K562 (cell line): ENCODE measurements around the gene SNX17. TPM values are rescaled to one million over a fixed set of nuclear protein-coding genes. Genes with fewer than 3 reads are reported as not detected.

Source experiments
- ATF3 ChIP-seq, 2 experiments: fragments of 450-650 bp in 1 of 2; sonication (generic) in 1 of 2; formaldehyde crosslinking in 1 of 2; IDR thresholded peaks in 1 of 2; conservative IDR thresholded peaks in 1 of 2; 2 replicates each; pipeline versions ENCODE4 v1.6.1 to v1.8.1; 2016 to 2023; ENCODE audit warnings: mild to moderate bottlenecking in 2 of 2, moderate library complexity in 2 of 2, inconsistent platforms in 1 of 2, missing genetic modification reagents in 1 of 2
- BCOR ChIP-seq: fragments of 450-650 bp; IDR thresholded peaks from 2 replicates; pipeline ENCODE4 v1.6.1; 2016
- CHD1 ChIP-seq: fragments of 200-600 bp; sonication (generic); IDR thresholded peaks from one replicate; pipeline ENCODE4 v1.6.1; 2012; ENCODE audit warnings: mild to moderate bottlenecking, moderate library complexity, low read length, inconsistent platforms
- ELK1 ChIP-seq: sonication (generic); formaldehyde crosslinking; IDR thresholded peaks from 2 replicates; pipeline ENCODE4 v1.8.1; 2022; ENCODE audit warnings: missing genetic modification reagents
- HEY1 ChIP-seq: fragments of 250-450 bp; sonication (Bioruptor Pico); IDR thresholded peaks from 2 replicates; pipeline ENCODE4 v1.5.0; 2020; ENCODE audit warnings: mild to moderate bottlenecking, moderate library complexity, borderline replicate concordance
- HNRNPL ChIP-seq: fragments of 200-400 bp; formaldehyde crosslinking; IDR thresholded peaks from 2 replicates; pipeline ENCODE4 v1.6.1; 2017; ENCODE audit warnings: low read depth, mild to moderate bottlenecking, low read length
- KDM4B ChIP-seq, 2 experiments: fragments of 450-650 bp in 1 of 2; sonication (generic) in 1 of 2; IDR thresholded peaks; 2 replicates each; pipeline ENCODE4 v1.6.1; 2016 to 2017; ENCODE audit warnings: borderline replicate concordance in 2 of 2, antibody characterized with exemption in 1 of 2, low read depth in 1 of 2, mild to moderate bottlenecking in 1 of 2
- NFIC ChIP-seq: fragments of 450-650 bp; IDR thresholded peaks from 2 replicates; pipeline ENCODE4 v1.6.1; 2017; ENCODE audit warnings: mild to moderate bottlenecking, inconsistent platforms
- NUFIP1 ChIP-seq: fragments of 450-650 bp; IDR thresholded peaks from 2 replicates; pipeline ENCODE4 v1.6.1; 2018; ENCODE audit not compliant: partially characterized antibody
- PML ChIP-seq: IDR thresholded peaks from 2 replicates; pipeline ENCODE4 v1.6.1; 2012; ENCODE audit warnings: low read length, inconsistent platforms
- POLR2AphosphoS5 ChIP-seq: IDR thresholded peaks from 2 replicates; pipeline ENCODE4 v1.6.1; 2011; ENCODE audit warnings: mild to moderate bottlenecking, low read depth, low read length, moderate library complexity; ENCODE audit not compliant: control insufficient read depth, insufficient read depth
- SRF ChIP-seq, 2 experiments: fragments of 250-450, 450-650 bp in 1 of 2; sonication (Bioruptor Pico) in 1 of 2; sonication (generic) in 1 of 2; formaldehyde crosslinking; IDR thresholded peaks; 2 replicates each; pipeline versions ENCODE4 v1.5.0 to v1.5.1; 2020 to 2022; ENCODE audit warnings: mild to moderate bottlenecking in 1 of 2, missing genetic modification reagents in 1 of 2
- TFAP4 ChIP-seq: sonication (generic); formaldehyde crosslinking; IDR thresholded peaks from 2 replicates; pipeline ENCODE4 v1.8.0; 2022; ENCODE audit warnings: missing genetic modification reagents, mild to moderate bottlenecking, moderate library complexity, borderline replicate concordance
- TSC22D4 ChIP-seq: fragments of 450-650 bp; IDR thresholded peaks from 2 replicates; pipeline ENCODE4 v1.6.1; 2016; ENCODE audit warnings: missing genetic modification characterization, missing biosample characterization, control low read depth
- ZBTB43 ChIP-seq: sonication (generic); formaldehyde crosslinking; IDR thresholded peaks from 2 replicates; pipeline ENCODE4 v1.8.0; 2023; ENCODE audit warnings: mild to moderate bottlenecking, missing genetic modification reagents
- ZNF280A ChIP-seq: fragments of 450-650 bp; IDR thresholded peaks from 2 replicates; pipeline ENCODE4 v1.6.1; 2018; ENCODE audit warnings: mild to moderate bottlenecking, low read depth; ENCODE audit not compliant: partially characterized antibody
- ZNF639 ChIP-seq, 2 experiments: fragments of 200-800 bp in 1 of 2; sonication (Bioruptor generic) in 1 of 2; sonication (generic) in 1 of 2; formaldehyde crosslinking in 1 of 2; IDR thresholded peaks in 1 of 2; conservative IDR thresholded peaks in 1 of 2; 2 replicates each; pipeline versions ENCODE4 v1.5.0 to v1.6.1; 2016 to 2020; ENCODE audit warnings: missing compliant biosample characterization in 1 of 2, missing genetic modification characterization in 1 of 2, missing genetic modification reagents in 1 of 2
- ZNF644 ChIP-seq: fragments of 200-800 bp; sonication (Bioruptor generic); IDR thresholded peaks from 2 replicates; pipeline ENCODE4 v1.6.1; 2016; ENCODE audit warnings: low read depth, missing genetic modification characterization, missing compliant biosample characterization
- polyA plus RNA-seq, 8 experiments: library from polyadenylated mRNA; depleted of rRNA in 4 of 8; stranded (reverse) in 5 of 8; unstranded in 3 of 8; fragments of >200 nt; fragmentation: Nextera tagmentation in 2 of 8; fragmentation: Illumina TruSeq in 1 of 8; extraction: Ambion mirVana in 2 of 8; extraction: Trizol in 1 of 8; gene quantifications; 2 replicates each; pipeline versions ENCODE4 v1.2.1 to v1.2.3, GENCODE V29; 2011 to 2014; ENCODE audit warnings: inconsistent platforms in 1 of 8, missing spikeins in 1 of 8
- total RNA-seq, 7 experiments: library from RNA; depleted of rRNA in 6 of 7; stranded (reverse); fragments of >200 nt in 6 of 7; fragmentation: Illumina TruSeq in 2 of 7; extraction: Trizol in 2 of 7; gene quantifications; 2 replicates each; pipeline versions ENCODE4 v1.2.1 to v1.2.3, GENCODE V29; 2011 to 2021; ENCODE audit warnings: low replicate concordance in 1 of 7

The SNX17 gene
- total and polyA plus RNA-seq, 9 of the 15 experiments (the other 6 are each of a cell fraction or from before 2014, with no cell fraction given), result 3.0 to 75.7 (median 54.6) TPM

GRCh38 chr2:27356382-27357181 lies 13.8 kb upstream of the SNX17 start, which contains the start of gene GTF3C2 (continued):
- TF ChIP-seq NFIC, result no peak; the same call in 1 of the 2 replicates
- TF ChIP-seq ZBTB43, result no peak
- no peak for TF ChIP-seq HEY1 (CRISPR knock-in tag)
- no peak for TF ChIP-seq HNRNPL
- 0 out of 4 replicates have a peak, but pooled peaks of 1 of the 2 experiments have one; percentile 12 for TF ChIP-seq SRF (CRISPR knock-in tag; IDR thresholded peaks at IDR 0.05)
- TF ChIP-seq PML, result peak; percentile 28; the same call in 1 of the 2 replicates
- TF ChIP-seq ZNF644 (tag), result no peak
- TF ChIP-seq ATF3 (IDR thresholded peaks at IDR 0.05), result peak; percentile 86
- no peak for TF ChIP-seq ATF3 (CRISPR knock-in tag; conservative IDR thresholded peaks at IDR 0.05)
- TF ChIP-seq TSC22D4, result no peak
- TF ChIP-seq NUFIP1, result no peak
- TF ChIP-seq CHD1, result peak; percentile 83
- TF ChIP-seq BCOR, result 0 out of 2 replicates have a peak, but pooled peaks have one; percentile 33
- no peak for TF ChIP-seq ZNF280A
- peak; percentile 80; the same call in 1 of the 2 replicates for TF ChIP-seq TFAP4 (CRISPR knock-in tag)
- TF ChIP-seq POLR2AphosphoS5, result peak; percentile 48
- no peak for TF ChIP-seq ELK1
- TF ChIP-seq KDM4B (IDR thresholded peaks at IDR 0.05; ENCODE audit: borderline replicate concordance in 2 of 2, low read depth in 1 of 2), result no peak; a peak in 1 of 4 replicates
- TF ChIP-seq ZNF639 (CRISPR knock-in tag; conservative IDR thresholded peaks at IDR 0.05 in 1 of 2, IDR thresholded peaks at IDR 0.05 in 1 of 2), result peak in 1 of 2 experiments; percentile 77; a peak in 1 of 4 replicates
